Cardiac muscle cell (in vitro differentiated cells and primary cell): ENCODE data around the gene YPEL1. TPM values are rescaled to one million over a fixed set of nuclear protein-coding genes. Genes with fewer than 3 reads are reported as not detected.

Source experiments
- DNase-seq, 2 donors: peaks; one replicate each; pipeline versions ENCODE4 v3.0.0 to v3.0.0-alpha.2; 2010 to 2017; ENCODE audit warnings: low read depth in 1 of 2, low spot score in 1 of 2
- H3K27ac ChIP-seq: fragments of 200-600 bp; sonication (generic); 2 replicates; pipeline ENCODE4 v1.5.1; 2016
- H3K27me3 ChIP-seq: fragments of 200-600 bp; sonication (generic); 2 replicates; pipeline ENCODE4 v1.6.0; 2016; ENCODE audit warnings: control low read depth
- H3K36me3 ChIP-seq: fragments of 200-600 bp; sonication (generic); 2 replicates; pipeline ENCODE4 v1.5.1; 2016; ENCODE audit warnings: control low read depth
- H3K4me1 ChIP-seq: fragments of 200-600 bp; sonication (generic); 2 replicates; pipeline ENCODE4 v1.8.1; 2017; ENCODE audit warnings: low read depth, mild to moderate bottlenecking, mixed run types
- H3K4me3 ChIP-seq: fragments of 200-600 bp; sonication (generic); 2 replicates; pipeline ENCODE4 v1.5.1; 2016; ENCODE audit warnings: mild to moderate bottlenecking
- H3K9me3 ChIP-seq: fragments of 200-600 bp; sonication (generic); 2 replicates; pipeline ENCODE4 v1.5.1; 2017; ENCODE audit warnings: low read depth, mild to moderate bottlenecking, control low read depth
- polyA plus RNA-seq: library from polyadenylated mRNA; unstranded; fragments of >200 nt; fragmentation: Nextera tagmentation; extraction: Ambion mirVana; gene quantifications from 2 replicates; pipeline ENCODE4 v1.2.1, GENCODE V29; 2016
- total RNA-seq: library from RNA; depleted of rRNA; stranded (reverse); fragments of >200 nt; gene quantifications from 2 replicates; pipeline ENCODE4 v1.2.3, GENCODE V29; 2016
- TF ChIP-seq, protein P1 (sequence below): IDR thresholded peaks from 2 replicates; pipeline ENCODE4 v1.5.1; 2012; ENCODE audit warnings: low read depth, mild to moderate bottlenecking, low read length

YPEL1 gene
- total and polyA plus RNA-seq, 2 experiments from 2014 or later: 20.4 to 22.4 TPM

DNA sequence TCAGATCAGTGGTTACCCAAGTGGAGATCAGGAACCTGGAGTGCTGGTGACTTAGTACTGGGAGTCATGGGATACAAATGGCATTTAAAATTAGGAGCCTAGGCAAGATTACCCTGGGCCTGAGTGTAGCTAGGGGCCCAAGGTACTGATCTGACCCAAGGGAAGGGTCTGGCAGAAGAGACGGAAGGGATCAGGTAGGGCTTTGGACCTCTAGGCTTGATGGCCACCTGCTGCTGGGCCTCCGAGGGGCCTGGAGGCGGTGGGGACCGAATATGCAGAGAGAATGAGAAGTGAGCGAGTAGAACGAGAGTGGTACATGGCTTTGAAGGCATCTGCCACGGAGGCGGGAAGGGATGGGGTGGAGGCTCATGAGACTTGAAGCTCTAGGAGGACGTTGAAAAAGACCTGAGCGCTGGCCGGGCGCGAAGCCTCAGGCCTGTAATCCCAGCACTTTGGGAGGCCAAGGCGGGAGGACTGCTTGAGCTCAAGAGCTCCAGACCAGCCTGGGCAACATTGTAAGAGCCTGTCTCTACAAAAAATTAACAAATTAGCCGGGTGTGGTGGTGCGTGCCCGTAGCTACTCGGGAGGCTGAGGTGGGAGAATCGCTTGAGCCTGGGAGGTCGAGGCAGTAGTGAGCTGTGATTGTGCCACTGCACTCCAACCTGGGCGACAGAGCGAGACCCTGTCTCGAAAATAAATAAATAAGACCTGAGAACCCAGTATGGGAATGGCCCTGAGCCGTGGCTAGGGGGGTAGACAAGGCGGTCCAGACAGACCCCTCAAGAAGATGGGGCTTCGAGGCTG is 70.3 kb downstream of the YPEL1 start:
- DNase-seq: no peak
- H3K27ac ChIP-seq: no peak overlapping the region
- no peaks in the 10 kb centered on the region for H3K9me3 ChIP-seq

DNA sequence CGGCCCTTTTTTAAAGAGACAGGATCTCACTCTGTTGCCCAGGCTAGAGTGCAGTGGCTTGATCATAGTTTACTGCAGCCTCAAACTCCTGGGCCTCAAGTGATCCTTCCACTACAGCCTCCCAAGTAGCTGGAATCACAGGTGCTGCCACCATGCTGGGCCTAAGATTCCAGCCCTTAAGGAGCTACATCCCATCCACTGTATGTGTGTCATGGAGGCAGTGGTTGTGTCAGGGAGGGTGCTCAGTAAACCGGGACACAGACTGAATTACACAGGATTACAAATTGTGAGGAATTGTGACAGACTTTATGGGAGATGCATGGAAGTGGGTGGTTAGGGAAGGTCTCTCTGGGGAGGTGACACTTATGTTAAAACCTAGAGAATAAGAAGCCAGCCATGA is 71.9 kb downstream of the YPEL1 start:
- H3K9me3 ChIP-seq: no peaks in the 10 kb centered on the region
- H3K27me3 ChIP-seq: no peaks in the 10 kb centered on the region
- H3K36me3 ChIP-seq: no peaks in the 10 kb centered on the region
- DNase-seq: no peak
- H3K4me1 ChIP-seq: no peaks in the 10 kb centered on the region
- H3K4me3 ChIP-seq: no peak overlapping the region
- H3K27ac ChIP-seq: no peak overlapping the region
- TF ChIP-seq, protein P1, sequence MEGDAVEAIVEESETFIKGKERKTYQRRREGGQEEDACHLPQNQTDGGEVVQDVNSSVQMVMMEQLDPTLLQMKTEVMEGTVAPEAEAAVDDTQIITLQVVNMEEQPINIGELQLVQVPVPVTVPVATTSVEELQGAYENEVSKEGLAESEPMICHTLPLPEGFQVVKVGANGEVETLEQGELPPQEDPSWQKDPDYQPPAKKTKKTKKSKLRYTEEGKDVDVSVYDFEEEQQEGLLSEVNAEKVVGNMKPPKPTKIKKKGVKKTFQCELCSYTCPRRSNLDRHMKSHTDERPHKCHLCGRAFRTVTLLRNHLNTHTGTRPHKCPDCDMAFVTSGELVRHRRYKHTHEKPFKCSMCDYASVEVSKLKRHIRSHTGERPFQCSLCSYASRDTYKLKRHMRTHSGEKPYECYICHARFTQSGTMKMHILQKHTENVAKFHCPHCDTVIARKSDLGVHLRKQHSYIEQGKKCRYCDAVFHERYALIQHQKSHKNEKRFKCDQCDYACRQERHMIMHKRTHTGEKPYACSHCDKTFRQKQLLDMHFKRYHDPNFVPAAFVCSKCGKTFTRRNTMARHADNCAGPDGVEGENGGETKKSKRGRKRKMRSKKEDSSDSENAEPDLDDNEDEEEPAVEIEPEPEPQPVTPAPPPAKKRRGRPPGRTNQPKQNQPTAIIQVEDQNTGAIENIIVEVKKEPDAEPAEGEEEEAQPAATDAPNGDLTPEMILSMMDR: no peak

More for the DNA sequence above, 70.3 kb downstream of the YPEL1 start:
- Histone ChIP-seq H3K27me3 (no peaks in the 10 kb centered on the region), H3K4me1 (no peaks in the 10 kb centered on the region), H3K4me3 (peak overlapping the region; percentile 60), H3K36me3 (no peaks in the 10 kb centered on the region)
- TF ChIP-seq, protein P1: no peak

DNA sequence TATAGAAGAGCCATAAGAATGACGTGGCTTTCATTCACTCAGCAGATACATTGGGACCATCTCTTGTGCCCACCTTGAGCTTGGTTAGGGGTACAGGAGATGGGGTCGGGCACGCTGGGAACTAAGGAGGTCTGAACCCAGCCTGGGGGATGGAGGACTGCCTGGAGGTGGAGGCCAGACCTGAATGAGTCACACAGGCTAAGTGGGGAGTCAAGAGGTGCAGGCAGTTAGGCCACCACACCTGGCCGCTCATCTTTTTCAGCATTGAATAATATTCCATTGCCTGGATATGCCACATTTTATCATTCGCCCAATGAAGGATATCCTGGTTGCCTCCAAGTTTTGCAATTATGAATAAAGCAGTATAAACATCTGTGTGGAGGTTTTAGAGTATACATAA is 73.6 kb downstream of the YPEL1 start:
- Histone ChIP-seq H3K27me3 (no peaks in the 10 kb centered on the region), H3K27ac (no peak overlapping the region), H3K9me3 (no peaks in the 10 kb centered on the region), H3K4me1 (no peaks in the 10 kb centered on the region), H3K4me3 (no peak overlapping the region), H3K36me3 (no peaks in the 10 kb centered on the region)
- TF ChIP-seq, protein P1: no peak
- DNase-seq: no peak

DNA sequence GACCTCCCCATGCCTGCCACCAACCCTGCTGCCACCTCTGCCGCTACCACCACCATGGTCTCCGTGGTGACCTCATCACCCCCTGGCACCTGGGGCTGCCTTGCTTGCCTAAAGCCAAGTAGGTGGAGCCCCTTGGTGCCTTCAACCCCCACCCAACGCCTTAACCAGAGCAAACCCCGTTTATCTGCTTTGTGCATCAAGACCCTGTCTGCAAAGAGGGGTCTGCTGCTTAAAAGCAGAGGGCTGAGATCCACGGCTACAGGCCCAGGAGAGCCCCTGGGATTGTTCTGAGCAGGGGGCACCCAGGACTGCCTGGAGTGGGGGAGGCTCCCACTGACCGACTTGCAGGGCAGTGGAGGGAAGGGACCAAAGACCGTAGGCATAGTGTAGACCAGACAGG is 74.7 kb downstream of the YPEL1 start:
- no peak overlapping the region for H3K27ac ChIP-seq
- no peak for DNase-seq
- TF ChIP-seq, protein P1: no peak
- no peaks in the 10 kb centered on the region for H3K4me1 ChIP-seq
- no peaks in the 10 kb centered on the region for H3K9me3 ChIP-seq
- H3K36me3 ChIP-seq: no peaks in the 10 kb centered on the region
- no peaks in the 10 kb centered on the region for H3K27me3 ChIP-seq
- no peak overlapping the region for H3K4me3 ChIP-seq

DNA sequence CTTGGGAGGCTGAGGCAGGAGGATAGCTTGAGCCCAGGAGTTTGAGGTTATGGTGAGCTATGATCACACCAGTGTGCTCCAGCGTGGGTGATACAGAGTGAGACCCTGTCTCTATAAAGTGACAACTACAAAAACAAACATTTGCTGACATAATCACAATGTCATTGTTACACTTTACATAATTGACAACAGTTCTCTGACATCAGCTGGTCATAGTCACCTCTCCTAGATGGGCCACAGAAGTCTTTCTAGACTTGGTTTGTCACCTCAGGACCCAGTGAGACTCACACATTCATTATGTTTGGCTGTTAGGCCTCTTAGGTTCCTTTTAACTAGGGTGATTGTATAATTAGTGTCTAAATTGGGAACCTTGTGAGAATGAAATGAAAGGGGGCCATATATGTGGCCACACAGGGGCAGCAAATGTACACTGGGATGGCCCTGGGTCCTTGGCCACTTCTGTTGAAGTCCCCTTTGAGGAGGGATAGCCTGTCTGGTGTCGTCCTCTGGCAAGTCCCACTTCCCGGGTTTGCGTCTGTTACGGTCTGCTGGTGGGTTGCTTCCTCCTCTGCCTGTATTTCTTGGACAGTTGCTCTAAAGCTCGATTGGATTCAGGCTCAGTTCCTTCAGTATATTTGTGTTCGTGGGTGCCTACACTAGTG is 75.6 kb downstream of the YPEL1 start:
- TF ChIP-seq, protein P1: no peak
- DNase-seq: no peak
- Histone ChIP-seq H3K27me3 (no peaks in the 10 kb centered on the region), H3K4me3 (no peak overlapping the region), H3K4me1 (no peaks in the 10 kb centered on the region), H3K27ac (no peak overlapping the region), H3K36me3 (no peaks in the 10 kb centered on the region), H3K9me3 (no peaks in the 10 kb centered on the region)
